GM23248 (cell line): Measurements from ENCODE around the gene GPR132. TPM values are rescaled to one million over a fixed set of nuclear protein-coding genes. Genes with fewer than 3 reads are reported as not detected.

ENCODE experiments used
- DNase-seq: peaks from one replicate; pipeline ENCODE4 v3.0.0-alpha.2; 2015
- H2AFZ ChIP-seq: fragments of 200-600 bp; sonication (generic); 2 replicates; pipeline ENCODE4 v1.6.1; 2016; ENCODE audit warnings: antibody characterized with exemption
- H3F3A ChIP-seq: fragments of 200-600 bp; sonication (generic); 2 replicates; pipeline ENCODE4 v1.6.1; 2016; ENCODE audit warnings: mild to moderate bottlenecking, antibody characterized with exemption, mixed run types; ENCODE audit not compliant: insufficient read depth
- H3K27ac ChIP-seq: fragments of 200-600 bp; sonication (generic); 2 replicates; pipeline ENCODE4 v1.5.1; 2016; ENCODE audit warnings: mild to moderate bottlenecking
- H3K27me3 ChIP-seq: fragments of 200-600 bp; sonication (generic); replicated peaks from 2 replicates; pipeline ENCODE4 v1.6.1; 2016; ENCODE audit warnings: mild to moderate bottlenecking; ENCODE audit not compliant: insufficient read depth
- H3K36me3 ChIP-seq: fragments of 200-600 bp; sonication (generic); 2 replicates; pipeline ENCODE4 v1.6.1; 2016; ENCODE audit warnings: low read depth, mild to moderate bottlenecking
- H3K4me1 ChIP-seq: fragments of 200-600 bp; sonication (generic); 2 replicates; pipeline ENCODE4 v1.6.1; 2016; ENCODE audit warnings: mild to moderate bottlenecking; ENCODE audit not compliant: insufficient read depth
- H3K4me2 ChIP-seq: fragments of 200-600 bp; sonication (generic); one replicate; pipeline ENCODE4 v1.6.1; 2016; ENCODE audit warnings: mild to moderate bottlenecking; ENCODE audit not compliant: unreplicated experiment
- H3K4me3 ChIP-seq: fragments of 200-600 bp; sonication (generic); 2 replicates; pipeline ENCODE4 v1.5.1; 2016; ENCODE audit warnings: mild to moderate bottlenecking
- H3K79me2 ChIP-seq: fragments of 200-600 bp; sonication (generic); 2 replicates; pipeline ENCODE4 v1.6.1; 2016; ENCODE audit warnings: mild to moderate bottlenecking; ENCODE audit not compliant: insufficient read depth
- H3K9ac ChIP-seq: fragments of 200-600 bp; sonication (generic); 2 replicates; pipeline ENCODE4 v1.6.1; 2016; ENCODE audit warnings: mild to moderate bottlenecking
- H3K9me2 ChIP-seq: fragments of 200-600 bp; sonication (generic); 2 replicates; pipeline ENCODE4 v1.6.1; 2016; ENCODE audit warnings: mixed run types, mild to moderate bottlenecking, moderate library complexity; ENCODE audit not compliant: insufficient read depth
- H3K9me3 ChIP-seq: fragments of 200-600 bp; sonication (generic); one replicate; pipeline ENCODE4 v1.6.1; 2017; ENCODE audit warnings: low read depth
- H4K20me1 ChIP-seq: fragments of 200-600 bp; sonication (generic); 2 replicates; pipeline ENCODE4 v1.6.0; 2016; ENCODE audit not compliant: insufficient read depth
- EZH2 ChIP-seq: fragments of 200-600 bp; sonication (generic); IDR thresholded peaks from 2 replicates; pipeline ENCODE4 v1.6.1; 2018; ENCODE audit warnings: antibody characterized with exemption, mild to moderate bottlenecking; ENCODE audit not compliant: insufficient read depth, poor library complexity, severe bottlenecking
- EZH2phosphoT487 ChIP-seq: fragments of 200-600 bp; sonication (generic); IDR thresholded peaks from 2 replicates; pipeline ENCODE4 v1.6.1; 2018; ENCODE audit warnings: antibody characterized with exemption, moderate library complexity, mild to moderate bottlenecking, low read depth; ENCODE audit not compliant: insufficient read depth
- WGBS, 2 experiments: methylation state at CpG; one replicate each; pipeline ENCODE4 v1.1.6; 2015 to 2017; ENCODE audit warnings: low lambda C conversion rate in 2 of 2, low coverage in 1 of 2; ENCODE audit errors: missing lambda C conversion rate in 2 of 2; 5-methylcytosine and 5-hydroxymethylcytosine counted together
- in situ Hi-C: fragments of 300-500 bp; cut with MboI; formaldehyde crosslinking; loops from 2 replicates; pipeline ENCODE4 v1.15.0; 2020
- polyA plus RNA-seq: library from polyadenylated mRNA; unstranded; fragments of >200 nt; fragmentation: Nextera tagmentation; extraction: Ambion mirVana; gene quantifications from 2 replicates; pipeline ENCODE4 v1.2.1, GENCODE V29; 2016
- total RNA-seq: library from RNA; depleted of rRNA; stranded (reverse); fragments of >200 nt; shearing (Covaris generic); gene quantifications from 2 replicates; pipeline ENCODE4 v1.2.3, GENCODE V29; 2014

Gene GPR132
- total and polyA plus RNA-seq, 2 experiments from 2014 or later: not detected

DNA sequence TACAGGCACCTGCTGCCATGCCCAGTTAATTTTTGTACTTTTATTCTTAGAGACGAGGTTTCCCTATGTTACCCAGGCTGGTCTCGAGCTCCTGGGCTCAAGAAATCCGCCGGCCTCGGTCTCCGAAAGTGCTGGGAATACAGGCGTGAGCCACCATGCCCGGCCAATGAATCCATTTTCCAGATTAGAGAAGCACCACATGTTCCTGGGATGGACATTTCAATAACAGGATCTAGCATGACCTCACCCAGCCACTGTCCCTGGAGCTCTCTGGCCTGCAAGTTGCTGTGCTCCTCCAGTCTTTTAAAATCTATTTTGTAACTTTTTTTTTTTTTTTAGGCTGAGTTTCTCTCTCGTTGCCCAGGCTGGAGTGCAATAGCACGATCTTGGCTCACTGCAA, 2.2 kb downstream of the GPR132 start:
- Histone ChIP-seq H3K9ac (no peak overlapping the region), H3K4me2 (no peak overlapping the region), H3K36me3 (no peaks in the 10 kb centered on the region), H3K9me3 (no peaks in the 10 kb centered on the region), H3K79me2 (no peaks in the 10 kb centered on the region), H3K27me3 (no peaks in the 10 kb centered on the region), H4K20me1 (no peaks in the 10 kb centered on the region), H3K4me3 (no peak overlapping the region), H3F3A (no peaks in the 10 kb centered on the region), H3K27ac (no peak overlapping the region), H3K9me2 (no peaks in the 10 kb centered on the region), H2AFZ (no peak overlapping the region), H3K4me1 (no peaks in the 10 kb centered on the region; the same call in 1 of the 2 replicates)
- no peak for DNase-seq
- in situ Hi-C loops: no loop called here
- 64% methylated on average over 10 of the region's 10 CpGs for WGBS, 2 experiments
- TF ChIP-seq EZH2phosphoT487 (no peak), EZH2 (no peak)

DNA sequence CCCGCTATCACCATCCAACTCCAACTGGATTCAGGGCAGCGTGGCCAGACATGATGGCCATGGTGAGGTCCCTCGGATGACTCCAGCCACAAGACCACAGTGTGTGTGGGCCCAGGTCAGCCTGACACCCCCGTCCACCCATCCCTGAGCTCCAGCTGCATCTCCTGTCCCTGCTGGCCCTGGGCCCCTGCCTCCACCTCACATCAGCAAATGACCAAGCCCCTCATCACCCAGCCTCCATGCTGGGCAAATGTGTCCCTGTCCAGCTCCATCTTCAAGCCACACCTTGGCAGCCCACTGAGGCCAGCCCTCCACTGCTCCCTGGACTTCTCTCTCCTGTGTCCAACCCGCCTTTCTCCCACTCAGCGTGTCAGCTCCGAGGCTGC, 3.2 kb downstream of the GPR132 start:
- Histone ChIP-seq H3K9ac (no peak overlapping the region), H3K79me2 (no peaks in the 10 kb centered on the region), H3K9me3 (no peaks in the 10 kb centered on the region), H3K4me1 (no peaks in the 10 kb centered on the region; the same call in 1 of the 2 replicates), H2AFZ (no peak overlapping the region), H3K27ac (no peak overlapping the region), H3K9me2 (no peaks in the 10 kb centered on the region), H3K4me3 (no peak overlapping the region), H3F3A (no peaks in the 10 kb centered on the region), H3K4me2 (no peak overlapping the region), H3K36me3 (no peaks in the 10 kb centered on the region), H3K27me3 (no peaks in the 10 kb centered on the region), H4K20me1 (no peaks in the 10 kb centered on the region)
- TF ChIP-seq EZH2 (no peak), EZH2phosphoT487 (no peak)
- DNase-seq: no peak
- in situ Hi-C loops: no loop called here
- WGBS, 2 experiments: 76 to 78% methylated on average over 7 of the region's 7 CpGs

GRCh38 chr14:105061428-105062047, 3.7 kb downstream of the GPR132 start:
- Histone ChIP-seq H3K27ac (no peak overlapping the region), H3K79me2 (no peaks in the 10 kb centered on the region), H3F3A (no peaks in the 10 kb centered on the region), H3K9me2 (no peaks in the 10 kb centered on the region), H3K9me3 (no peaks in the 10 kb centered on the region), H3K27me3 (no peaks in the 10 kb centered on the region), H3K36me3 (no peaks in the 10 kb centered on the region), H3K4me1 (no peaks in the 10 kb centered on the region), H3K4me3 (no peak overlapping the region), H4K20me1 (no peaks in the 10 kb centered on the region), H3K9ac (no peak overlapping the region), H3K4me2 (no peak overlapping the region), H2AFZ (no peak overlapping the region)
- WGBS, 2 experiments: 59 to 80% methylated on average over 9 to 13 of the region's 13 CpGs
- TF ChIP-seq EZH2phosphoT487: no peak
- TF ChIP-seq EZH2: no peak
- in situ Hi-C loops: no loop called here
- DNase-seq: no peak

- no peak overlapping the region for H3K4me2 ChIP-seq
- no peaks in the 10 kb centered on the region for H4K20me1 ChIP-seq
- H3K27me3 ChIP-seq: no peaks in the 10 kb centered on the region
- in situ Hi-C loops: no loop called here
- no peak overlapping the region for H3K27ac ChIP-seq
- 76 to 80% methylated on average over 18 to 30 of the region's 30 CpGs for WGBS, 2 experiments
- H3K79me2 ChIP-seq: no peaks in the 10 kb centered on the region
- DNase-seq: no peak
- no peak overlapping the region for H3K4me3 ChIP-seq
- no peaks in the 10 kb centered on the region for H3F3A ChIP-seq
- H3K9me3 ChIP-seq: no peaks in the 10 kb centered on the region
- H2AFZ ChIP-seq: no peak overlapping the region
- H3K9ac ChIP-seq: no peak overlapping the region
- H3K36me3 ChIP-seq: no peaks in the 10 kb centered on the region
- no peaks in the 10 kb centered on the region for H3K4me1 ChIP-seq
- TF ChIP-seq EZH2phosphoT487 (no peak), EZH2 (no peak)
- no peaks in the 10 kb centered on the region for H3K9me2 ChIP-seq
These were observed 4.3 kb downstream of the GPR132 start for GRCh38 chr14:105060751-105061427.
